GM10248 (cell line): ENCODE measurements around the gene VPS8.

ENCODE experiments used
- CTCF ChIA-PET: fragments of 300-600 bp; sonication (Branson Sonifier 250); formaldehyde crosslinking; extraction: SDS; loops from one replicate; lab custom pipeline; 2021; ENCODE audit warnings: antibody characterized with exemption; lab: Yijun Ruan, JAX
- POLR2A ChIA-PET: fragments of 350-650 bp; sonication (Branson Sonifier 250); formaldehyde crosslinking; extraction: SDS; loops from one replicate; lab custom pipeline; 2020; ENCODE audit warnings: antibody characterized with exemption; lab: Yijun Ruan, JAX
- DNase-seq: peaks from one replicate; pipeline ENCODE4 v3.0.0; 2012; ENCODE audit errors: extremely low spot score
- CTCF ChIP-seq: IDR thresholded peaks from 2 replicates; pipeline ENCODE4 v1.5.1; 2012; ENCODE audit warnings: mild to moderate bottlenecking, low read depth; ENCODE audit errors: extremely low read depth, missing control alignments, control extremely low read depth

Gene VPS8

GRCh38 chr3:184791171-184791570 lies 20.8 kb upstream of the VPS8 start:
- CTCF ChIA-PET = interaction anchor here (1.0 to 1.5 kb wide), 3 partner anchors 10 to 13 kb away, joined by 3 to 5 read pairs (median 4); no protein-coding TSS in a partner anchor
- no peak for TF ChIP-seq CTCF
- no peak for DNase-seq
- POLR2A ChIA-PET = no interaction called here

- CTCF ChIA-PET = interaction anchor here (0.9 kb wide), 1 partner anchor 17 kb away, joined by 3 read pairs; no protein-coding TSS in a partner anchor
- no peak for DNase-seq
- no peak for TF ChIP-seq CTCF
- POLR2A ChIA-PET = no interaction called here
Measured at GRCh38 chr3:184795522-184796190, 16.3 kb upstream of the VPS8 start.

GRCh38 chr3:184796551-184796950 lies 15.4 kb upstream of the VPS8 start:
- no peak for DNase-seq
- ChIA-PET CTCF (no interaction called here), POLR2A (no interaction called here)
- no peak for TF ChIP-seq CTCF

GRCh38 chr3:184796954-184797353 lies 15.0 kb upstream of the VPS8 start:
- POLR2A ChIA-PET = no interaction called here
- CTCF ChIA-PET = no interaction called here
- DNase-seq = no peak
- no peak for TF ChIP-seq CTCF

- ChIA-PET POLR2A (no interaction called here), CTCF (interaction anchor here (1.9 kb wide), 1 partner anchor 8 kb away, joined by 4 read pairs; no protein-coding TSS in a partner anchor)
- no peak for TF ChIP-seq CTCF
- DNase-seq = no peak
Measured at GRCh38 chr3:184798120-184798519, 13.8 kb upstream of the VPS8 start.

- POLR2A ChIA-PET = no interaction called here
- TF ChIP-seq CTCF = no peak
- CTCF ChIA-PET = interaction anchor here (1.0 to 1.9 kb wide), 4 partner anchors 8 to 22 kb away, joined by 3 to 4 read pairs (median 4); partner anchors contain the start of gene VPS8
- DNase-seq = no peak
Measured at GRCh38 chr3:184800349-184800930, 11.5 kb upstream of the VPS8 start.
